Measurements from ENCODE around the gene MSH5.

GRCh38 chr6:31723245-31723979 lies 16.4 kb upstream of the MSH5 start, which contains the start of gene MPIG6B:
- TF ChIP-seq CTCF (conservative IDR thresholded peaks at IDR 0.05 in 1 of 2, IDR thresholded peaks at IDR 0.05 in 1 of 2; ENCODE audit: extremely low read depth in 1 of 2, insufficient read depth in 1 of 2, low read depth in 1 of 2, low read length in 2 of 2) (no peak), EZH2 (IDR thresholded peaks at IDR 0.05; ENCODE audit: borderline replicate concordance, low read length) (no peak)
